GM18868 (cell line): Measurements from ENCODE around the gene TMEM106C.

Experiments used
- ATAC-seq: cut with Tn5 transposase; IDR thresholded peaks from one replicate; pipeline ENCODE4 v1.9.1; 2021; ENCODE audit warnings: mild to moderate bottlenecking, moderate library complexity; ENCODE audit not compliant: unreplicated experiment

Gene TMEM106C

DNA sequence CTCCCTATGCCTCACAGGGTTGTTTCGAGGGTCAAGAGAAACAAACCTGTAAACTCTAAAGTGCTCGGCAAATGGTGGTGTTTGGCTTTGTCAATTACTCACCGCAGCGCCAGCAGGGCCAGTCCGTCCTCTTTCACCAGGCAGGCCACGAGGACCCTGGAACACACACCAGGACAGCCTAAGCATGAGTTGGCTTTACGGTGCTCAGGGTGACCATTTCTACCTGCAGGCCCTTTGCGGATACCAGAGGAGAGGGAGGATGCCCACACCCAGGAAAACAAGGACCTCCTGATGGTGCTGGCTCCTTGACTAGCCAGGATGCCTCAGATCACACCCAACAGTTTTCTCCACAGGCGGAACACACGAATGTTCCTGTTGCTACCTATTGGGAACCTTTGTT, 29.4 kb downstream of the TMEM106C start:
- no peak for ATAC-seq

DNA sequence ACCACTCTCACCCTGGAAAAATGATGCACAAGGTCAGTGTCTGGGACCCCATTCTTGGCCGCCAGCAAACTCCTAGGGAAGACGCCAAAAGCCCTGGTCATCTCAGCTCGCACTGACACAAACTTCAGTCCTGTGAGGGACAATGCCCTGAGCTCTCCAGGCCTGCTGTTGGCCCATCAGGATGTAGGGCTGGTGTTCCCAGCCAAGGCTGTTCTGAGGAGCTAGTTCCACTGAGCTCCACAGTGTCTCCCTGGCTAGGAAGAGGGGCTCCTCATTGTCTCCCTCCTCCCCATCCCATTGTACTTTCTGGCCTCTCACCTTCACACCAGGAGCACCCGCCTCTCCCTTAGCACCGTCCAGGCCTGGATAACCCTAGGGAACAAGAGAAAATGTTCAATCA, 30.1 kb downstream of the TMEM106C start:
- no peak for ATAC-seq

DNA sequence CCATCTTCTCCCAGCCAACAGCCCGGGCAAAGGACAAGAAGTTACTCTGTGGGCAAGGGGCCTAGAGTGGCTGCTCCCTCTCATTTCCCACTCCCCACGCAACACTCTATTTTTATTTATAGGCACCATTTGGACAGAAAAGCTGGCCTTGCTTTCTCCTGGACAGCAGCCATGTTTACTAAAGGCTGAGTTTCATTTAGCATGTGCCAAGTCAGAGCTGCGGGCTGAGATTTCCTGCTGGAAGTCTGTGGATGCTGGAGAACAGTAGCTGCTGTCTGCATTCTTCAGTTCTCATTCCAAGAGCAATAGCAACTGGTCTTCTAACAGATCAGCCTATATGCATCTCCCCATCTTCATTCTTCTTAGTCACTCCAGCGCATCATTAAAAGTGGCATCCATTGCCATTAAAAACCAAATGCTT, 32.6 kb downstream of the TMEM106C start:
- no peak for ATAC-seq

DNA sequence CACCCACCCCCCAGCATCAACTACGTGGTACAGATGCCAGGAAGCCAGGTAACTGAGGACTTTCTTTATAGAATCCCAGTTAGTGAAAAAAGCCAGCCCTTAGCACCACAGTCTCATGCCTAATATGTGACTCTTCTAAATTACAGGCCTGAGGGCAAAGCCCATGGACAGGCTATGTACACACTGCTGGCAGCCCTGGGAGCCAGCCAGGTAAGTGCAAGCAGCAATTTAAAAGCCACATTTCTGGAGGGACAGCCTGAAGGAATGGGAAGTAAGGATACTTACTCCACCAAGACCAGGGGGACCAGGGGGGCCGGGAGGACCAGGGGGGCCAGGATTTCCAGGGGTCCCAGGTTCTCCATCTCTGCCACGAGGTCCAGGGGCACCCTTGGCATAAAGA, 33.9 kb downstream of the TMEM106C start:
- no peak for ATAC-seq

DNA sequence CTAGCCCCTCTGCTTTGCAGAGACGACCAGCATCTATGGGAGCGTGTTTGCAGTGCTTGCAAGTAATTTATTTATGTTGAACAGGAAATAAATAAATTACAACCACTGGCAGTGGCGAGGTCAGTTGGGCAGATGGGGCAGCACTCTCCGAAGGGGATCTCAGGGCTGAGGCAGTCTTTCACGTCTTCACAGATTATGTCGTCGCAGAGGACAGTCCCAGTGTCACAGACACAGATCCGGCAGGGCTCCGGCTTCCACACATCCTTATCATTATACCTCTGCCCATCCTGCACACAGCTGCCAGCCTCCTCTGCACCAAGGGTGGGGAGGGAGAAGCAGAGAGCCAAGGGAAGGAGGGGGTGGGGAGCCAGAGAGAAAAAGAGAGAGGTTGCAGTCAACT, 36.4 kb downstream of the TMEM106C start:
- ATAC-seq = no peak

DNA sequence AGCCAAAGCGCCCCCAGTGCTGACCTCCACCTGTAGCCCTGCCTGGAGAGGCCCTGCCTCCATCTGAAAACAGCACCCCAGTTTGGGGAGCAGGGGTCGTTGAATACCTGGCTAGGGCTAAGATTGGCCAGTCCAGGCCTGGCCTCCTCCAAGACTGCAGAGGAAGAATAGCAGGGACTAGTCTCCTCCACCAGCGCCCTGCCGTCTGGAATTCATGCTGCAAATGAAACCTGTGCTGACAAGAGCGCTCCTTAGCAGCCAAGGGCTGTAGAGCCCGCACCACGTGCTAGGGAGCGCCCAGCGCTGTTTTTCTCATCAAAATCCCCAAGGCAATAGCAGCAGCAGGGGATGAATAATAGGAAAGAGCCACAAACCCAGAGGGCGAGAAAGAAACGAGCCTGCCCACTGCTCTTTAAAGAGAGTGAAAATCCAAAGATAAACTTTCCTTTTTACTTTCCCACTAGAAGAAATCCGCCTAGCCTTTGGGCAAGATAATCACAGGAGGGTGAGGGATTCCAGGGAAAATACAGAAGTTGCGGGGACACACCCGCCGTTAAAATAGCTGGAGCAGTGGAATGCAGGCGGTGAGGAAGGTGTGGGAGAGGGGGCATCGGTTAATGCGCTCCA, 37.6 kb downstream of the TMEM106C start:
- ATAC-seq = no peak

DNA sequence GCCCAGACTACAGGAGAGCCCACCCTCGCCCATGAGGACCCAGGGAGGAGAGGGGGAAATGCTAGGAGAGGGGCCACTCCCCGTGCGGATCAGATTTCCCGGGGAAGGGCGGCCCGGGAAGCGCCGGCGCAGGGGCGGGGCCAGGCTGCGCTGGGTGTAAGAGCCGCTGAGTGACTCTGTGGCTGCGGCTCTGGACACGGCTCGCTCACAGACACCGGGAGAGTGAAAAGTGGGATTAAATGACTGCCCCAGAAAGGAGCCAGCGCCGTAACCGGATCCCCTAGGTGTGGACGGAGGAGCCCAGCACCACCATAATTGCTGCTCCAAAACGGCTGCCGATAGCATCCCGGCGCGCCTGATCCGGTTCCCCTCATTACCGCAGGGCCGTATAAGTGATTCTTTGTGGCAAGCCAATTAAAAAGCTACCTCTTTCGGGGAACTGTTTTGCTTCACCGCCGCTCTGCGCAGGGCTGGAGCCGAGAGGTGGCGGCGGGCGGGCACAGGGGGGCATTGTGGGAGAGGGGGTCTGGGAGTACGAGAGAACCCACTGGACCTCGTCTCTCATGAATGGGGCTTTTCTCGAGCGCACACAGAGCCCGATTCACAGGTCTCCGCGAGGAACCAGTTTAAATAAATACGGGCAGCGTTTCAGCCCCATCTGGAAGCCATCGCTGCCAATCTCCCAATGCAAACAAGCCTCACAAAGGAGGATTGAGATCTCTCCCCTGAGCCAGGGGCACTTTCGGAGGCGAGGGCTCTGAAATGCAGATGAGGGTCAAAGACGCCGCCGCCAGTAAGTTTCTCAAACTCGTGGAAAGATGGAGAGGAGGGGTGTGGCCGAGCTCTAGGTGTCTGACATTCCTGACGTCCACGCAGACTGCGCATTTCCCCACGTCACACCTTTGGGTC, 38.4 kb downstream of the TMEM106C start:
- no peak for ATAC-seq

DNA sequence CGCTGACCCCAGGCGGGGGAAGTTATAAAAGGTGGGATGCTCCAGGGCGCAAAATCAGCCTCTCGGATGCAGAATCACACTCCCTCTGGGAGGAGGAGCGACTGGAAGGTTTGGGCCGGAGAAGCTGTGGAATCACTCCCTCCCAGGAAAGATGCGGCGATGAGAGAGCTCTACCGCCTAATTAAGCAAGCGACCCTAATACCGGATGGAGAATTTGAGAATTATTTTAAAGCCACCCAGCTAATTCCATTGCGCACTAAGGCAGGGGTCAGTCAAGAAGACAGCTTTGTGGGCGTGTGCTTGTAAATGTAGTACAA, 39.0 kb downstream of the TMEM106C start:
- no peak for ATAC-seq

DNA sequence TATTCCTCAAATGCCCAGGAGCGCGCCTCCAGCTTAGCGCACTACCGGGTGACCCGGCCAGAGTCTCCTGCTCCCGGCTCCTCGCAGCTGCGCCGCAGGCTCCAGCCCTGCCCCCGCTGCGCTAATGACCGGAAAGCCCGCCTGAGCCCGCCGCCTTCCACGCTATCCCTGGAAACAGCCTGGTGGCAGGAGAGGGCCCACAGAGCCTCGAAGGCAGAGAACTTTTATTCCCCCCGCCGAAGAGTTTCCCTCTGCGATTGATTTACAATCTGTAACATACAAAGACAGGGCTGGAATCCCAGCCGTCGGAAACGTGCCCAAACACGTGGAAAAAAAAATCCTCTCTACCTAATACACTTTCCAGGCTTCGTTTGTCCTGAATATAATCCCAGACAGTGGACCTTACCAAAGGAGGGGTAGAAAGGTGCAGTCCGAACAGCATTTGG, 39.4 kb downstream of the TMEM106C start:
- ATAC-seq = no peak

DNA sequence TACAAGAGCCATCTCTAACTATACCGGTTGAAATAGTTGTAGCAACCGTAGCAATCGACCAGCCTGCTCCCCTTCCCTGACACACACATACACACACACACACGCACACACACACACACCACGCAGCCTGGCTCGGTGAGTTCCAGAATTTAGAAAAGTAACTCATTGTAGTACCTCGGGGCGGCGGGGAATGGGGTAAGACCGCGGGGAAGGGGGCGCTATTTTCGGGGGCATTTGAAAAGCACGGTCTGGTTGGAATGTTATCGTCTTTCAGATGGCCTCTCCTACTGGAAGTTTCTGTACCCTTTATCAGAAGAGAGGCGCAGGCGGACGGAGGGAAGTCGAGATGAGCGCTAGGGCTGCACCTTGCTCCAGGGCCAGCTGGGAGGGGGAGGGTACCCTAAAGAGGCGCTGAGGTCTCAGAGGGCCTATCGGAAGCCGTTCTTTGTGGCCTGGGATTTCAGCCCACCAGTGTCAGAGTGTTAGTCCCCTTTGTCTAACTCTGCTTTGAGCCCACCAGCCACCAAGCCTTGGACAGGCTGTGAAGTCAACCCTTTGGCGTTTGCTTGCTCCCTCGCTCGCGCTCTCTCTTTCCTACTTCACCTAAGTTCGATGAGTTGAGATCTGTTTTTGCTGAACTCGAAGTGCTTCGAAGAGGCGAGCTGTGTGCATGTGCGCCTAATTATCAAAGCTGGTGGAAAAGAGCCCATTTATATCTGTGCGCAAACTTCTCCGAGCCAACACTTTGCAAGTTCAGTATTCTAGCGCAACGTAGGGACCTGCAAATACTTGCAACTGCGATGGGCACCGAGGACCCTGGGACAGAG, 40.0 kb downstream of the TMEM106C start:
- no peak for ATAC-seq

DNA sequence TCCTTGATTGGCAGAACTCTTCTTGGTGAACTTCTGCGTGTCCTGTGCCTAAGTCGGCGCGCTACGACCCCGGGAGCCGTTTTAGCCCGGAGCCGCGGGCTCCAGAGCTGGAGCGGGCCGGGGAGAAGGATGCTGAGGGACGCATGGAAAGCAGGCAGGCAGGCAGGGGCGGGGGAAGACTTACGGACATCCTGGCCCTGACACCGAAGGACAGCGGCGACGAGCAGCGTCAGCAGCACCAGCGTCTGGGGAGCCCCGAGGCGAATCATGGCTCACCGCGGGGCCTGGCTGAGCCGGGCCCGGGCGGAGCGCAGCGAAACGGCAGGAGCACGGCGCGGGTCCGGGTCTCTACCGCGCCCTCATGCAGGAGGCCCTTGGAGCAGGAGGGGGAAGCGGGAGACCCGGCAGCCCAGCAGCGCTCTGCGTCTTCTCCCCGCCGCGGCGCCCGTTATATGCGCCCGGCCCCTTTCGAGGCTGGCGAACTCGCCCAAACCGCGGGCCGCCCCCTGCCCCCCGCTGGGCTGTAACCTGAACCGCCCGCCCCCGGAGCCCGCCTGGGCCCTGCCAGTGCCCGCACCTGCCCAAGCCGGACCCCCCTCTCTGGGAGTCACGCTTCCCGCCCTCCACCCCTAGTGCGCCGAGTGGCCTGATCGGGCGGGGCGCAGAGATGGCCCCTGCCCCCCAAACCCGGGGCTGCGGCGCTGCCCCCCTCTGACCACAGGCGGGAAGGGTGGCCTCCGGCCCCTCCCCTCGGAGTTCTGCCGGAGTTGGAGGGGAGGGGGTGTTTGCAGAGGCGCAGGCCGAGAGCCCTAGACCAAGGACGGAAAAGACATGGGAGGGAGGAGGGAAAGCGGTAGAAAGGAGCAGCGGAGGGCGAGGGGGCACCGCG, 40.9 kb downstream of the TMEM106C start, which contains the start of gene COL2A1:
COL2A1 (minus strand) TSS at position 424 of the 889 bp plus-strand sequence; CDS start at position 269, 155 bp downstream.
- no peak for ATAC-seq

DNA sequence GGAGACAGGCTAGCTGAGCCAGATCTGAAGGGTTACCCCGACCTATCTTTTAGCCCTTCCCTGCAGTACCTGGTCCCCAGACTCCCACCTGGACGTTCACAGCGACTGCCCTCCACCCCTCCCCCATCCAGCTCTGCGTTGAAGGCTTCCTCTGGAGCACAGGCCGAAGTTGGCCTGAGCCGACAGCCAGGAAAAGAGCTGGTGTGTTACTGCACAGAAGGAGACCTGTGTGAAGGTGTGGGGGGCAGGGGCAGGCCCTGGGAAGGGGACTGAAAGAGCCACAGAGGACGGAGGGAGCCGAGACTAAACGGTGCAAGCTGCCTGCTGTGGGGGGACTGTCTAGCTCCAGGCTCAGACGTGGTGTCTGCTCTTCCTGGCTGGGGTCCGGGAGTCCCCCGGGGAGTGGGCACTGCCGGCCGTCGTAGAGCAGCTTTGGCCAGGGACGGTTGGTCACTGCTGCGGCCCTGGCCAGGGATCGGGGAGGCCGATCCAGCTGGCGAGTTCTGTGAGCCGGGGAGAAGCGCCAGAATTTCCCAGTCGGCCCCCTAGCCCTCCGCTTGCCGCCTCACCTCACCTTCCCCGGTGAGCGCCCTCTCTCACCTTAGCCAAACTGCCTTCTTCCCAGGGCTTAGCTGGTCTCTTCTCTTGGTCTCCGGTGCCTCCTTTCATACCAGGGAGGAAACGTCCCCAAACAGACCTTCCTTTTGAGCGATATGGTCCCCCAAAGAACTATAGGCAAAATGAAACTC, 41.8 kb downstream of the TMEM106C start:
- ATAC-seq = no peak

DNA sequence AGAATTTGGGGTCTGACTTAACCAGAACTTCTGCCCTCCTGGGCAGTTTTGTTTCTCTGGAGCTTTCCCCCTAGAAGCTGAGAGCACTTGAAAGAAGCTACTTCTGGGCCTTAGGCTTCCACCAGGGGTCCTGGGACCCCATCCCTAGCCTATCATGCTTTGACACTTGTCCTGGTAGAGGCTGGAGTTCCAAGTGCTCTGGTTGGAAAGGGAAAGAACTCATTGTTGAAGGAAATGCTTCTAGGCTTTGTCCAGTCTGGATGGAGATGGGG, 42.3 kb downstream of the TMEM106C start:
- no peak for ATAC-seq

DNA sequence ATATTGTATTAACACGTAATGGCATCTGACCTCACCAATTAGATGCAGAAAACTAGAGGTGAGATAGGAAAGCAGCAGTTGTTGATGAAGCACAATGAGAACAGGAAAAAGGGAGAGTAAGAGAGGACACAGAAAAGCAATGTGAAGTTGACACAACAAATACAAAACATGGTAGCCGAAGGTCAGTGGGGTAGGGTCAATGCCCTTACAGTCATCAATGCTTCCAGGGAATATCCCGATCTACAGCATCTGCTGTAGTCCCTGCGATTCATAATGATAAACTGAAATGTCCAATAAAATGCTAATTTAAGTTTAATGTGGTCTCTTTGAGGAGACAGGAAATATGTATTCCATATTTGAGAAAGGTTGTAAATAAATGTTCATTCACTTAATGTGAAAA, 43.8 kb downstream of the TMEM106C start:
- no peak for ATAC-seq

DNA sequence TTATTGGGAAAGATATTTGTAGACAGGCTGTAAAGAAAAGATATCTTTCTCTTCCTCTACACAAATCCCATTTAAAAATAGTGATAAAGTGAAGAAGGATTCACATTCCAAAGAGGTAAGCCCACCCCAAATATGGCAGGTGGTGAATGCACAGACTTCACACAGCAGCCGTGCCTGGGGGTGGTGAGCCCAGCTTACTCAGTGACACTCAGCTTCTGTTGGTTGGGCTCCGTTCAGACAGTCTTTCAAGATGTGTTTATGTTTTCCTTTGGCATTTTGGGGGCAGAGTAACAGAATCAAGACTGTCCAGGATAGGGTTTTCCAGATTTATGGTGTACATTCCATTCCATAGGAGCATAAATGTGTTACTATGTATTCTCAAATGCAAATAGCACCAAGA, 45.0 kb downstream of the TMEM106C start:
- ATAC-seq = no peak

DNA sequence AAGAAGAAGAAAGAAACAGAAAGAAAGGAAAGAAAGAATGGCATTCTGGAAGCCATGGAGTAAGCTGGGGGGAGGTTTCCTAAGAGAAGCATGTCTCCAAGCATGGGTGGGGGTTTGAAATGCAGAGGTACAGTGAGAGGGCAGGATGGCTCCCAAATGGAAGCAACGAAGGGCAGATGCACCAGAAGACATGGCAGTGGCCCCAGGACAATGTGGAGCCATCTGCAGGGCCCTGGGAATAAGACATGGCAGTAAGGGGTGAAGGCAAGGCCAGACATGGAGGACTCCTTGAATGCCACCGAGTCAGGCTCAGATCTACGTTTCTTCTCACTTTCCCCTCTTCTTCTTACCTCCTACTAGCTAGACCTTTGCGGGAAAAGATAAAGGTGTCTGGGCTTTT, 45.6 kb downstream of the TMEM106C start:
- no peak for ATAC-seq

DNA sequence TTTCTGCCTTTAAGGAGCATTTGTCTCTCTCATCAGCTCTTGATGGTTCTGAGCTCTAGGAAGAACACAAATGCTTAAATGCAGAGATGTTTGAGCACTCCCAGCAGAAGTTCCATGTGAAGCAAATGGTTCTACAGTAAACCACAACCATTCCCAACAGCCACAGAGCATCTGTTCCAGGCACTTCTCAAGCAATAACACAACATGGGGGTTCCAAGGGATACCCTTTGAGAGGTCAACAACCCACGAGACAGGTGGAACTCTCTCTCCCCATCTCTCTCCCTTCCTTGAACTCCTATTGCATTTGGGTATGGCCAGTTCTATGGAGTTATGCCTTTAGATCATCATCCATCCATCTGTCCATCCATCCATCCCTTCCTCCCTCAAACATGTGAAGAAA, 46.1 kb downstream of the TMEM106C start:
- ATAC-seq = no peak

DNA sequence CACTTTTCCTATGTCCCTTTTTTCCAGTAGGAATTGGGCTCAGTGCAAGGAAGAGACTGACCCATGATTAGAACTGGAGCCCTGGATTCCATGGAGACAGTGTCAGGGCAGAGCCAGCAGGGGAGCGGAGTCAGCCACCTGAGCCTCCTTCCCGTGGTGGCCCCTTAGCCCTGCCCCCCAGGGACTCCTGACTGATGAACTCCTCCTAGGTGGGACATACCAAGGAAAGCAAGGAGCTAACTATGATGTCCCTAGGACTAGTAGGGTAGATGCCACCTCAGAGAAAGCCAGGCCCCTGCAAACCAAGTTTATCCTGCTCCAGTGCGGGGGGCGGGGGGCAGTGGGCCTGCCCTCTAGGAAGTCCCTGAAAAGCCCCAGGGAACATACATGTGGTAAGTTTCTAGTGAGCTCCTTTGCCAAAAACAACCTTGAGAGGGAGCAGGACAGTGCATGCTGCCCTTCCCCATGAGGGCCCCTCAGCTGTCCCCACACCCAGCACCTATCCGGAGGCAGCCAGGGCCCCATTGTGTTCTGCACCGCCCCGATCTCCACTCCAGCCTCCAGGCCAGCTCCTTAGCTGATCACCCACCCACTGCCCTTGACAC, 47.1 kb downstream of the TMEM106C start:
- ATAC-seq = no peak

DNA sequence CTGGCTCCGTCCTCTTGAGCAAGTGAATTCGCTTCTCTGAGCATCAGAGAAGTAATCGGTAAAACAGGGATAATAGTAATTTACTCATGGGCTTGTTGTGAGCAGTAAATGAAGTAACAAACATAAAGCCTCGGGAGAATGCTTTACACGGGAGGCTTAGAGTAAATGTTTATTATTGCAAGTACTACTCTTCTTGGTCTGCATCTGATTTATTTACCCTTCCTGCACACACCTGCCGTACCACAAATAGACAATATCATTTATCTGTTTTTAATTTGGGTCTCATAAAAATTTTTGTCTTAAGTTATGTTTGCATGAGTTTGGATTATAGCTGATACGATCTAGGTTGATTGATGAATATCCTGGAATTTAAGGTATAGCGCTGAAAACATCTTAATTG, 48.7 kb downstream of the TMEM106C start:
- ATAC-seq = no peak

DNA sequence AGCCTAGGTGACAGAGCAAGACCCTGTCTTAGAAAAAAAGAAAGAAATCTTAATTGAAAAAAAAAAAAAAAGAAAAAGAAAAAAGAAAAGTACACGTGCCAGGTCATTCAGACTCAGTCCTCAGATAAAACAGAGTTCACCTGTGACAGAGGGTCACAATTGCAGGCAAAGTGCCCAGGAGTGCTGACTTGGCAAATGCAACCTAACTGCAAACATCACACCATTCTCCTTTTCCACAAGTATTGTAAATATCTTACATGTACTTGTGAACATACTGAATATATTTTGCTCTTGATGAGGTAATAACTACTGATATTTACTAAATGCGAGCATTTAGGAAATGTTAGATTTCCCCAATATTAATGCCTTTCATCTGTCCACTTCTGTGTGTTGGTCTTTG, 49.9 kb downstream of the TMEM106C start:
- ATAC-seq = no peak
